HG03064 (cell line): ENCODE results near the gene ST6GALNAC3.

ENCODE experiments used
- ATAC-seq: cut with Tn5 transposase; IDR thresholded peaks from one replicate; pipeline ENCODE4 v1.9.1; 2021; ENCODE audit warnings: low read depth; ENCODE audit not compliant: unreplicated experiment

The ST6GALNAC3 gene

GRCh38 chr1:76546354-76546933 lies 471.9 kb downstream of the ST6GALNAC3 start:
- ATAC-seq, result no peak

DNA sequence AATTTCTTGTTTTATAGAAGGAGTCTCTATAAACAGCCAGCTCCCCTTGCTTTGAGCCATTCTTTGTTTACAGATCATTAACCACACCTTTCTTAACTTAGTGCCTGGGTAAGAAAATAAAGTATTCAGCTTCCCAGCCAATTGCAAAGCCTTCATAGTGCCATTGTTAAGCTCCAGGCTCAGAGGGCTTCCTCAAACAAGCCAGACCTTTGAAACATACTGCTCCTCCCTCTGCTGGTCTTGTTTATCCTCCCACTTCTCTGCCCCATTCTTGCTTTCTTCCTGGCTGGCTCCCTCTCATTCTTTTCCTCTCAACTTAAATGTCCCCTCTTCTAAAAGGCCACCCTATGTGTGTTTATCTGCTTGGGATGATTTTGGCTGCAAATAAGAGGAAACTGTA lies 473.4 kb downstream of the ST6GALNAC3 start:
- ATAC-seq, result no peak

DNA sequence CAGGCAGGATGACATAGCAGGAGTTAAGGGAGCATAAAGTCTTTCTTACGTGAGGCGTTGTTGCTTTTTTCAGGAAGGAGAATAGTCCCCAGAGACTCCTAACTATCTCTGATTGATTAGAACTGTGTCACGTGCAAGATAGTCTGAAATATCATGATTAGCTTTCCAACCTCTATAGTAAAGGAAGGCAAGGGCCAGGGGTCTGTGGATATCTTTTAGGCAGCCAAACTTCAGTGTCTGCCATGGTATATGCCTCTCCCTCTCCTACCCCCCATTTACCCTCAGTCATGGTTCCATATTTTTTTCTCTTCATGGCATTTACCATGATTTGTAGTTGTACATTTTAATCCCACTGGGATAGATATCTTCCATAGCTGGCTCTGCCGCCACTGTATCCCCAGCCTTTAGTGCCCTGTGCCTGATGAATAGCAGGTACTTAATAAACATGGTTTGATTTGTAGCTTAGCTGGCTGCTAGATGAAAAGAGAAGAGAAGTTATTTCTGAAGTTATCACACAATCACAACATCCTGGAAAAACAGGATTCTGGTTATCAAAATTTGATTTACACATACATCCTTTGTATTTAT lies 474.1 kb downstream of the ST6GALNAC3 start:
- ATAC-seq, result no peak

GRCh38 chr1:76554283-76554682 lies 479.7 kb downstream of the ST6GALNAC3 start:
- no peak for ATAC-seq

- no peak for ATAC-seq
Measured at GRCh38 chr1:76562292-76562691, 487.7 kb downstream of the ST6GALNAC3 start.

DNA sequence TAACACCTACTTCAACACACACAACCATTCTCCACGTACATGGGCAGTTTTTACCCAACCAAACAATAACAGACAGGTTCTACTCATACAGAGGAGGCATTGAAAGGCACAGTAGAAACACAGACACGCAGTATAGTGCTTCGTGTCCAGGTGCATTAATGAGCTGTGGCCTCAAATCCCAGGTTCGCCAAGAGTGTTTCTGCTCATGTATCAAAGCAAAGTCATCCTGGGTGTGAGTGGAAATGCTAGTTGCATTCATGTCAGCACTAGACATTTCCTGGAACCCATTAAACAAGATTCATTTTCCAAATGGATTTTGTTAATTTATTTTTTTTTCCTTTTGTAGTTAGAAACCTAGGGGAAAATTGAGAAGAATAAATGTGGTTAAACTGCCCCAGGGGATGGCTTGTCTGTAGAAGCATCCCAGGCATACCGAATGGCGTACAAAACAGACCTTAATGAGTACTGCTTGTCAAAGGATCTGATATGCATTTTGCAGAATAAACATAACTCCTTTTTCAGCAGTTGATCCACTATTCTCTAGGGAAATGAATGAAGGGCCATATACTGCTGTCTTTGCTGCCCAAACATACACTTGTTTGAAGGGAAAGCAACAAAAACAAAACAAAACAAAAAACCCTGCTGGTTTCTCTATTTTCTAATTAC lies 494.2 kb downstream of the ST6GALNAC3 start:
- no peak for ATAC-seq

GRCh38 chr1:76571248-76571647 lies 496.7 kb downstream of the ST6GALNAC3 start:
- ATAC-seq, result no peak

GRCh38 chr1:76572229-76572628 lies 497.7 kb downstream of the ST6GALNAC3 start:
- ATAC-seq, result no peak

- no peak for ATAC-seq
Measured at GRCh38 chr1:76576876-76577524, 502.5 kb downstream of the ST6GALNAC3 start.

DNA sequence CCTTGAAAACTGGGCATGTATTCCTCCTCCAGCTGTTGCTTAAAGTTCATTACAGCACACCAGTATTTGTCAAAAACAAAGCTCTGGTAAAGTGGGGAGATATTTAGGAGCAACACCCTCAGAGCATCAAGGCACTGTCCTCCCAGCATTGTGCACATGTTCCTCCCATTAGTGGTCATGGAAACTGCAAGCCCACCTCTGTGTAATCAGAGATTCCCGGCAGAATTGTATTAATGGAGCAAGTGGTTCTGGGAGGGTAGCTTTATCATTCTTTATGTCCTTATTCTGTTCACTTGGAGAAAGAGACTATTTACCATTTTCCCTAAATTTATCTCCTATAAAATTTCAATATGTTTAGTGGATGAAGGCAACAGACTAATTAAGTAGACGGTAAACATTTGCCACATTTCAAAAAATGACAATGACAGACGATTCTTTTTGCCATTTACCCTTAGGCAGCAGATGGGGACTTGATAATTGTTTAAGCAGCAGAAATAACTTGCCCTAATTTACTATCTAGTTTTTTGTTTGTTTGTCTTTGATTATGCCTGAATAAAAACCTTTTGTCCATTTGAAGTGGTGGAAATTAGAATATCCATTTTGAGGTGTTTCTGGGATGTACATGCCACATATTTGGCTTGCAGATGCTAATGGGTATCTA lies 503.1 kb downstream of the ST6GALNAC3 start:
- no peak for ATAC-seq

- no peak for ATAC-seq
Measured at GRCh38 chr1:76580206-76580605, 505.7 kb downstream of the ST6GALNAC3 start.

DNA sequence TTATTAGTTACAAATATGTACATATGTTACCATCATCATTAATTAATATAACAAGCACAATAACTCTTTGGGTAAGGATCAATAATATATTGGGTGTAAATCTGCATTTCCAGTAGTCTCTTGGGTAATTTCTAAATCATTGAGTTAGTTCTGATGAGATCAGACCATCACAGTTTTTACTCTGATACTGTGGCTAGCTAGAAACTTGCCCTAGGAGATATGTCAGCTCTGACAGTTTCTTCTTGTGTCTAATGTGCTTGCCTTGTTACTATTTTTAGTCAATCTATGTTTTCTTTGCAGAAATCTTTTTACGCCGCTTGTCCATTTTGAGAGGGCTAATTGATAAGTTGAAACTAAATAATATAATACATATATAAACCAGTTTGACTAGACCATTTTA lies 507.2 kb downstream of the ST6GALNAC3 start:
- ATAC-seq, result no peak

DNA sequence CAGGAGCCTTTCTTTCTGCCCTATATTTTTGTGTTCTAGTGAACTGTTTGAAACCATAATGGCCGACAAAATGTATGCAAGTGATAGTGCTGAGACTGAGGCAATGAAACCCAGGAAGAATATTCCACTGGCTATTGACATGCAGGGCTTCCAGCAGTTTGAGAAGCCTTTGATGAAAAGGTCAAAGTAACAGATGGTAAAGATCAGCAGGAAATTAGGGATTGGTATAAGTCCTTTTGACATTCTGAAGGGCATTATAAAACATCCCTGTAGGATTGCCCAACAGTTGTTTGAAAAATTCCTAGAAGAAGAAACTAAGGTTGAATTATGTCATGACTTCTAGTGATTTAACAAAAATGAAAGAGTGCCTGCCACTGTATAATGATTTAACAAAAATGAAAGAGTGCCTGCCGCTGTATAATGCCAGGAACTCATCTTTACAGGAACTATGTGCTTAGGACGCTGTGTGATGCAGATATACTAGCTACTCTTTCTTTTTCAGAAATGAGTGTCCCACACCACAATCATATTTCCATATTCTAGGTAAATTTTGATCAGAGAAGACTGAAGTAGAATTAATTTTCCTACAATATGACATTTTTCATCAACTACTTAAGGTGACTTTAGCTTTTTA lies 508.8 kb downstream of the ST6GALNAC3 start:
- ATAC-seq, result no peak

- ATAC-seq, result no peak
Measured at GRCh38 chr1:76583875-76584477, 509.4 kb downstream of the ST6GALNAC3 start.

- ATAC-seq, result no peak
Measured at GRCh38 chr1:76585980-76586674, 511.6 kb downstream of the ST6GALNAC3 start.

GRCh38 chr1:76587212-76587611 lies 512.7 kb downstream of the ST6GALNAC3 start:
- no peak for ATAC-seq

DNA sequence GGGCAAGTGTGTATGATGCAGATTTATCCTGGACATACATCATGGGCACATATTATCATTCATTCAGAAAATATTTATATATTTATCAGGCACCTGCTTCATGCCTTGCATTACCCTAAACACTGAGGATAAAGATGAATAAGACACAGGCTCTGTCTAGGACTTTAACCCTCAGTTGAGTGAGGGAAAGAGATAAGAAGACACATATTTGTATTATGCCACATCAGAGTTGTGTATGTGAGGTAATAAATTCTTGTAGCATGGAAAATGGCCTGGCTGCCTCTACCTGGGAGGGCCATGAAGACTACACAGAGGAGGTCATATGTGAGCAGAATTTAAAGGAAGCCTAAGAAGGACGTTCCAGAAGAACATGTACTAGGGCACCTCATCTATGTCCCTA lies 516.9 kb downstream of the ST6GALNAC3 start:
- ATAC-seq, result no peak

DNA sequence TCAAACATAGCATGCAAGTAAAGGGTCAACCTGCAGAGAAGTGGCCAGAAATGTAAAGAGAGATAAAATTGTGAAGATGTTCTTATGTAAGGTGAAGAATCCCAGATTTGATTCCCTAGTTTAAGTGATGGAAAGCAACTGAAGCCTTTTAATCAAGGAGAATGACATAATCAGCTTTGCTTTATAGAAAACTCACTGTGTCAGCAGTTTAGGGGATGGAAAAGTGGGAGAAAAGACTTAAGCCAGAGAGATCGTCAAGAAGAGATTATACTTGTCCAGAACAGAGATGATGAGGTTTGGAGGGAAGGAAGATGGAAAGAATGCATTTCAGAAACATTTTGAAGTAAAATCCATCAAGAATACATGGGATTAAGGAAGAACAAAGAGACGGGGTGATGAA lies 517.4 kb downstream of the ST6GALNAC3 start:
- no peak for ATAC-seq

GRCh38 chr1:76593141-76593540 lies 518.6 kb downstream of the ST6GALNAC3 start:
- ATAC-seq, result no peak

- ATAC-seq, result no peak
Measured at GRCh38 chr1:76593618-76594017, 519.1 kb downstream of the ST6GALNAC3 start.
